GM03348 (cell line): ENCODE data around the gene CEP85L.

Source experiments
- DNase-seq: peaks from one replicate; pipeline ENCODE4 v3.0.0; 2012; ENCODE audit warnings: low spot score

Gene CEP85L

GRCh38 chr6:118621799-118622470, 29.5 kb downstream of the CEP85L start:
- DNase-seq, result peak; percentile 12

GRCh38 chr6:118620202-118620601, 31.2 kb downstream of the CEP85L start:
- DNase-seq, result no peak

- peak; percentile 66 for DNase-seq
Measured at GRCh38 chr6:118618676-118619377, 32.6 kb downstream of the CEP85L start.

GRCh38 chr6:118617417-118617816, 34.0 kb downstream of the CEP85L start:
- no peak for DNase-seq

GRCh38 chr6:118611334-118611733, 40.1 kb downstream of the CEP85L start:
- no peak for DNase-seq

GRCh38 chr6:118606858-118607257, 44.5 kb downstream of the CEP85L start:
- DNase-seq, result no peak

- DNase-seq, result no peak
Measured at GRCh38 chr6:118606268-118606667, 45.1 kb downstream of the CEP85L start.

- no peak for DNase-seq
Measured at GRCh38 chr6:118603372-118603771, 48.0 kb downstream of the CEP85L start.

GRCh38 chr6:118602300-118602699, 49.1 kb downstream of the CEP85L start:
- DNase-seq, result no peak

GRCh38 chr6:118598324-118598723, 53.1 kb downstream of the CEP85L start:
- DNase-seq, result no peak

- DNase-seq, result no peak
Measured at GRCh38 chr6:118597636-118598035, 53.8 kb downstream of the CEP85L start.

GRCh38 chr6:118596774-118597320, 54.5 kb downstream of the CEP85L start:
- DNase-seq, result no peak

GRCh38 chr6:118594877-118595276, 56.5 kb downstream of the CEP85L start:
- DNase-seq, result no peak

GRCh38 chr6:118591897-118592296, 59.5 kb downstream of the CEP85L start:
- DNase-seq, result no peak

GRCh38 chr6:118589649-118590365, 61.6 kb downstream of the CEP85L start:
- no peak for DNase-seq

- peak; percentile 20 for DNase-seq
Measured at GRCh38 chr6:118589186-118589585, 62.2 kb downstream of the CEP85L start.

GRCh38 chr6:118588626-118589025, 62.8 kb downstream of the CEP85L start:
- DNase-seq, result peak; percentile 8

- DNase-seq, result no peak
Measured at GRCh38 chr6:118586746-118587485, 64.5 kb downstream of the CEP85L start.

- DNase-seq, result no peak
Measured at GRCh38 chr6:118584911-118585310, 66.5 kb downstream of the CEP85L start.

GRCh38 chr6:118581489-118581959, 69.9 kb downstream of the CEP85L start:
- DNase-seq, result peak; percentile 58

GRCh38 chr6:118580585-118581419, 70.6 kb downstream of the CEP85L start:
- peak; percentile 75 for DNase-seq
